BJ (cell line): ENCODE measurements around the gene ANAPC16. TPM values are rescaled to one million over a fixed set of nuclear protein-coding genes. Genes with fewer than 3 reads are reported as not detected.
A peak's percentile ranks its signal among the peaks of the same experiment; 100 is the strongest.

Source experiments
- CTCF ChIA-PET: fragments of 350-600 bp; formaldehyde crosslinking; extraction: SDS; loops from one replicate; lab custom pipeline; 2021; ENCODE audit warnings: antibody characterized with exemption, inconsistent platforms; lab: Yijun Ruan, JAX
- POLR2A ChIA-PET: fragments of 300-600 bp; sonication (Branson Sonifier 250); formaldehyde crosslinking; extraction: SDS; loops from one replicate; lab custom pipeline; 2021; ENCODE audit warnings: antibody characterized with exemption; lab: Charles Lee
- DNase-seq: peaks from one replicate; pipeline ENCODE4 v3.0.0-alpha.2; 2011; ENCODE audit warnings: low read depth
- H3K27me3 ChIP-seq: 2 replicates; pipeline ENCODE4 v1.6.0; 2011; ENCODE audit warnings: low read length; ENCODE audit not compliant: control insufficient read depth, insufficient read depth
- H3K36me3 ChIP-seq: 2 replicates; pipeline ENCODE4 v1.5.1; 2011; ENCODE audit warnings: low read length; ENCODE audit not compliant: control insufficient read depth, insufficient read depth
- H3K4me3 ChIP-seq: 2 replicates; pipeline ENCODE4 v1.5.1; 2011; ENCODE audit warnings: low read depth, mild to moderate bottlenecking, control low read depth, low read length
- polyA plus RNA-seq: library from polyadenylated mRNA; depleted of rRNA; stranded (reverse); fragments of >200 nt; gene quantifications from 2 replicates; pipeline ENCODE4 v1.2.3, GENCODE V29; 2011
- TF ChIP-seq, protein P1 (sequence below): IDR thresholded peaks from 2 replicates; pipeline ENCODE4 v1.5.1; 2011; ENCODE audit warnings: low read depth, mild to moderate bottlenecking, control low read depth, inconsistent platforms, low read length, moderate library complexity; ENCODE audit not compliant: insufficient read depth

Gene ANAPC16
- polyA plus RNA-seq, 1 experiment, result 49.8 TPM

DNA sequence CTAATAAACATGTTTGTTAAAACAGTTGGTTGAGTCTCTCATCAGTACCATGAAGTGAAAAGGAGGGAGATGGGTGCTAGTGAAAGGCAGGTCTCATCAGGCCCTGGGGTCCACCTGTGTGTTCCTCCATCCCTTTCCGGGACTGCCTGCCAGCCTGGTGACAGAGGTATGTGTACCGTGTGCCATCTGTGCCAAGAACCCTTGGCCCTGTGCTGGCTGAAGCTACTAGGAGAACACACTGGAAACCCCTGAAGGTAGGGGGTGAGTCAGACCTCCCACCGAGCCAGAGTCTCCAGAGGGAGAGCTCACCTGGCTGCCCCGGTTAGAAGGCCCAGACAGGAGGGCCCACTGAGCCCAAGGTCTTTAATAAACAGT is 60.2 kb downstream of the ANAPC16 start:
- ChIA-PET CTCF (interaction anchor here (2.0 to 3.2 kb wide), 6 partner anchors 10 to 150 kb away, joined by 7 to 15 read pairs (median 10); no protein-coding TSS in a partner anchor), POLR2A (interaction anchor here (0.7 kb wide), 1 partner anchor 142 kb away, joined by 3 read pairs; no protein-coding TSS in a partner anchor)
- Histone ChIP-seq H3K27me3 (no peaks in the 10 kb centered on the region), H3K4me3 (peak overlapping the region; percentile 89), H3K36me3 (peaks cover 16% of the 10 kb centered on the region)
- TF ChIP-seq, protein P1, sequence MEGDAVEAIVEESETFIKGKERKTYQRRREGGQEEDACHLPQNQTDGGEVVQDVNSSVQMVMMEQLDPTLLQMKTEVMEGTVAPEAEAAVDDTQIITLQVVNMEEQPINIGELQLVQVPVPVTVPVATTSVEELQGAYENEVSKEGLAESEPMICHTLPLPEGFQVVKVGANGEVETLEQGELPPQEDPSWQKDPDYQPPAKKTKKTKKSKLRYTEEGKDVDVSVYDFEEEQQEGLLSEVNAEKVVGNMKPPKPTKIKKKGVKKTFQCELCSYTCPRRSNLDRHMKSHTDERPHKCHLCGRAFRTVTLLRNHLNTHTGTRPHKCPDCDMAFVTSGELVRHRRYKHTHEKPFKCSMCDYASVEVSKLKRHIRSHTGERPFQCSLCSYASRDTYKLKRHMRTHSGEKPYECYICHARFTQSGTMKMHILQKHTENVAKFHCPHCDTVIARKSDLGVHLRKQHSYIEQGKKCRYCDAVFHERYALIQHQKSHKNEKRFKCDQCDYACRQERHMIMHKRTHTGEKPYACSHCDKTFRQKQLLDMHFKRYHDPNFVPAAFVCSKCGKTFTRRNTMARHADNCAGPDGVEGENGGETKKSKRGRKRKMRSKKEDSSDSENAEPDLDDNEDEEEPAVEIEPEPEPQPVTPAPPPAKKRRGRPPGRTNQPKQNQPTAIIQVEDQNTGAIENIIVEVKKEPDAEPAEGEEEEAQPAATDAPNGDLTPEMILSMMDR, result no peak
- DNase-seq, result no peak

DNA sequence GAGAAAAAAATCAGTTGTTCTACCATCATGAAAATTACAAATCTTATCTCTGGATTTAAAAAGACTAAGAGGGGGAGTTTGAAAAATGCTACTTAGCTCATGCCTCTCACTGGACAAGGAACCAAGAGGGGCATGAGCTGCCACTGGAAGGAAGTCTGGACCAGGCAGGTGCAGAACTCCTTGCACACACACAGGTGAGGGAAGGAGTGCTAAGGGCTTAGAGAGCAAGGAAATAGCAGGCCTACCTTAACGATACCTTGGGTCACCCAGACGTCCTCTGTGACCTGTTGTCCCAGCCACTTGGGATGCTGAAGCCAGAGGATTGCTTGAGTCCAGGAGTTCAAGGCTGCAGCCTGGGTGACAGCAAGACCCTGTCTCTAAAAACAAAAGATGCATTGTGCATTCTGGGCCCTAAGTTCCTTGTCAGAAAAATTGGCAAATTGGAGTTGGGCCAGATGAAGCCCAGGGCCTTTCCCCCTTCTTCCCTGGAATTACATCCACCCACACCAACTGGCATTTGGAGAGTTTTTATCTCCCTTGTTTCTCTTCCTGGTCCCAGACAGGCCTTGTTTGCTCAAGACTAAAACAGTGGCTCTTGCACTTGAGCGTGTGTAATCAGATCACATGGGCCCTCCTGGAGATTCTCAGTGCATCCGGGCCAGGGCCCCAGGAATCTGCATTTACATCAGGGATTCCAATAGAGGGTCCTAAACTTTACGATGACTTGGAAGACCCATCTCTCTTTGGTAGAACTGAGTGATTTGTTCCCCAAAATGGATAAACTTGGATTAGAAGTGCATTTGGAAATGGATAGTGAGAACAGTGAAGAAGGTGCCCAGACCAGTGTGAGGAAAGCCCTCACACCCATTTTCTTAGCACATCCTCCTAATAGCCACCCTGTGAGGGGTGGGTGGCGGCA is 60.9 kb downstream of the ANAPC16 start:
- H3K4me3 ChIP-seq, result peak overlapping the region; percentile 89
- CTCF ChIA-PET, result interaction anchor here (1.6 to 2.7 kb wide), 4 partner anchors 51 to 150 kb away, joined by 3 to 14 read pairs (median 9); no protein-coding TSS in a partner anchor
- DNase-seq, result no peak
- POLR2A ChIA-PET, result interaction anchor here (0.5 kb wide), 1 partner anchor 50 kb away, joined by 4 read pairs; no protein-coding TSS in a partner anchor
- TF ChIP-seq, protein P1, result no peak
- no peaks in the 10 kb centered on the region for H3K27me3 ChIP-seq
- peaks cover 16% of the 10 kb centered on the region for H3K36me3 ChIP-seq

DNA sequence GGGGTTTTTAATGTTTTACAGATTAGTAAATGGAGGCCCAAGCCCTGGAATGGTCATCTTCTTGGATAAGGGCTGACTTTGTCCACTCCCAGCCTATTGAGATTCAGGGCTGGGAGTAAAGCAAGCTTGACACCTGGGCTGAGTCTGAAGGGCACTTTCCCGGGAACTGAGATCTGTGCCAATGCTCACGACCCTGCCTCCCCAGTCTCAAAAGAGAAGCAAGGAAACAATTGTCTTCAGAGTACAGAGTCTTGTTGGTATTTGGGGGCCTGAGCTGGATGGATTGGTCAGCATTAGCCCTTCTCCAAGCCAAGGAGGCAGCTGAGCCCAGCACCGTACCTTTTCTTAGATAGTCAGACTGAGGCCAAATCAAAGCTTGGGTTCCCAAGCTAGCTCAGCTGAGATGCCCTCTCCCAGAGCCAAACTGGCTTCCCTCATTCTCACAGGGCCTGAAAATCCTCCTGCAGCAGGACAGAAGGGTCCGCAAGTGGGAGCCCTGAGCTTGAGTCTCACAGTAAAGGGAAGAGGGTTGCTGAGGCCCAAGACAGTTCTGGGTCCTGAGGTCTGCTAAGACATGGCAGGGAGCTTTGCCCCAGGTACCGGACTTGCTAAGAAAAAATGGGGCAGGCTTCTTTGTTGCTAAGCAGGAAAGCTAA is 61.7 kb downstream of the ANAPC16 start:
- TF ChIP-seq, protein P1, result no peak
- no peak for DNase-seq
- ChIA-PET CTCF (interaction anchor here (1.1 to 1.6 kb wide), 3 partner anchors 10 to 60 kb away, joined by 3 read pairs; no protein-coding TSS in a partner anchor), POLR2A (interaction anchor here (0.5 to 0.6 kb wide), 3 partner anchors 17 to 55 kb away, joined by 3 to 4 read pairs (median 4); no protein-coding TSS in a partner anchor)
- H3K36me3 ChIP-seq, result peaks cover 16% of the 10 kb centered on the region
- no peak overlapping the region for H3K4me3 ChIP-seq
- no peaks in the 10 kb centered on the region for H3K27me3 ChIP-seq

DNA sequence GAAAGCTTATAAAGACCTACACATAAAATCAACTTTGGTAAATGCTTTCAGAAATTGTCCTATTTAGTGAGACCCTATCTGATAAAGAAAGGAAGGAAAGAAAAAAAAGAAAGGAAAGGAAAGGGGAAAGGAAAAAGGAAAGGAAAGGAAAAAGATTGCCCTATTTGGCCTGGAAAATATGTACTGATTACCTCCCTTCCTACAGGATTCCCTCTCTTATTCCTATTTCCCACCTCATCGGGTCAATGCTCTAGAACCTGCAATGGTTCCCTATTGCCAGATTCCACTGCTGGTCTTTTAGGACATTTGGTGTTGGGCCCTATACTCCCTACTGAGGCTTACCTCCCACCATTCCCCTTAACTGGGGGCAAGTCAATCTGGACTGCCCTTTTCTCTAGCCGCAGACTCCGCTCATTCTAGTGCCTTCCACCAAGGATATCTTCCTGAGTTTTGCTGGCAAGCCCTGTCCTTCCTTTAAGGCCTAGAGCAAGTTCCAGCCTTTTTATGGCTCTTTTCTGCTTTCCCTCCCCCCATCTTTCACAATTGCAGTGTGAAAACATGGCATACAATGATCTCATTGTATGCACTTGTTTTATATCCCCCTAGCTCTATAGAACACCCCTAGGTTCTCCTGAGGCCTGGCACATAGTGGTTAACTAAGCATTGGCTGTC is 62.3 kb downstream of the ANAPC16 start:
- ChIA-PET CTCF (interaction anchor here (0.8 to 1.6 kb wide), 4 partner anchors 9 to 59 kb away, joined by 3 read pairs; no protein-coding TSS in a partner anchor), POLR2A (interaction anchor here (0.5 to 0.6 kb wide), 2 partner anchors 17 to 54 kb away, joined by 3 to 4 read pairs; no protein-coding TSS in a partner anchor)
- no peak overlapping the region for H3K4me3 ChIP-seq
- H3K27me3 ChIP-seq, result no peaks in the 10 kb centered on the region
- H3K36me3 ChIP-seq, result peaks cover 16% of the 10 kb centered on the region
- no peak for DNase-seq
- TF ChIP-seq, protein P1, result no peak
